ENCODE results near the gene RALGPS2.
"Not testable (repeated sequence)": the region's sequence is repeated elsewhere in the genome, so short reads cannot be mapped to it uniquely, and the experiment has no call there.

Gene RALGPS2

GRCh38 chr1:178846306-178846705 is 121.3 kb downstream of the RALGPS2 start:
- Histone ChIP-seq H4K20me1 (ENCODE audit: insufficient read depth) (no peaks in the 10 kb centered on the region), H3K9ac (no peak overlapping the region), H3K27ac (no peak overlapping the region), H3K79me2 (ENCODE audit: insufficient read depth, low read depth) (no peaks in the 10 kb centered on the region), H3K4me1 (ENCODE audit: low read depth, poor library complexity, severe bottlenecking) (no peaks in the 10 kb centered on the region), H3K27me3 (ENCODE audit: insufficient read depth, low read depth) (no peaks in the 10 kb centered on the region), H3K4me2 (no peak overlapping the region), H2AFZ (ENCODE audit: low read depth) (no peak overlapping the region), H3K36me3 (ENCODE audit: insufficient read depth) (no peaks in the 10 kb centered on the region), H3K4me3 (IDR thresholded peaks at IDR 0.05; ENCODE audit: insufficient read depth, low read depth, low read length) (no peak overlapping the region)
- no peak for TF ChIP-seq CTCF (conservative IDR thresholded peaks at IDR 0.05; ENCODE audit: low read depth, low read length)

- Histone ChIP-seq H4K20me1 (ENCODE audit: insufficient read depth) (no peaks in the 10 kb centered on the region), H3K4me3 (IDR thresholded peaks at IDR 0.05; ENCODE audit: insufficient read depth, low read depth, low read length) (no peak overlapping the region)
Observed at GRCh38 chr1:178847396-178847849, 122.4 kb downstream of the RALGPS2 start.

GRCh38 chr1:178847919-178848318 is 122.9 kb downstream of the RALGPS2 start:
- not testable (repeated sequence) for H4K20me1 ChIP-seq (ENCODE audit: insufficient read depth); H3K27me3 ChIP-seq (ENCODE audit: insufficient read depth, low read depth); H3K4me3 ChIP-seq (IDR thresholded peaks at IDR 0.05; ENCODE audit: insufficient read depth, low read depth, low read length); H2AFZ ChIP-seq (ENCODE audit: low read depth); H3K79me2 ChIP-seq (ENCODE audit: insufficient read depth, low read depth); H3K9ac ChIP-seq; H3K4me1 ChIP-seq (ENCODE audit: low read depth, poor library complexity, severe bottlenecking); H3K36me3 ChIP-seq (ENCODE audit: insufficient read depth); H3K4me2 ChIP-seq; H3K27ac ChIP-seq

More at GRCh38 chr1:178847396-178847849, 122.4 kb downstream of the RALGPS2 start:
- Histone ChIP-seq H3K36me3 (ENCODE audit: insufficient read depth) (no peaks in the 10 kb centered on the region), H3K79me2 (ENCODE audit: insufficient read depth, low read depth) (no peaks in the 10 kb centered on the region), H3K27ac (no peak overlapping the region), H3K4me2 (no peak overlapping the region), H3K27me3 (ENCODE audit: insufficient read depth, low read depth) (no peaks in the 10 kb centered on the region), H2AFZ (ENCODE audit: low read depth) (no peak overlapping the region), H3K4me1 (ENCODE audit: low read depth, poor library complexity, severe bottlenecking) (no peaks in the 10 kb centered on the region), H3K9ac (no peak overlapping the region)
- no peak for TF ChIP-seq CTCF (conservative IDR thresholded peaks at IDR 0.05; ENCODE audit: low read depth, low read length)

GRCh38 chr1:178849918-178850317 is 124.9 kb downstream of the RALGPS2 start:
- no peak overlapping the region for H2AFZ ChIP-seq (ENCODE audit: low read depth)
- no peaks in the 10 kb centered on the region for H3K79me2 ChIP-seq (ENCODE audit: insufficient read depth, low read depth)
- no peak overlapping the region for H3K4me2 ChIP-seq
- H3K4me1 ChIP-seq (ENCODE audit: low read depth, poor library complexity, severe bottlenecking): no peaks in the 10 kb centered on the region
- TF ChIP-seq CTCF (conservative IDR thresholded peaks at IDR 0.05; ENCODE audit: low read depth, low read length): no peak
- H4K20me1 ChIP-seq (ENCODE audit: insufficient read depth): no peaks in the 10 kb centered on the region
- no peaks in the 10 kb centered on the region for H3K36me3 ChIP-seq (ENCODE audit: insufficient read depth)
- no peak overlapping the region for H3K9ac ChIP-seq
- H3K27me3 ChIP-seq (ENCODE audit: insufficient read depth, low read depth): no peaks in the 10 kb centered on the region
- H3K27ac ChIP-seq: no peak overlapping the region
- no peak overlapping the region for H3K4me3 ChIP-seq (IDR thresholded peaks at IDR 0.05; ENCODE audit: insufficient read depth, low read depth, low read length)

GRCh38 chr1:178857126-178857525 is 132.1 kb downstream of the RALGPS2 start:
- Histone ChIP-seq H3K4me2 (no peak overlapping the region), H3K36me3 (ENCODE audit: insufficient read depth) (no peaks in the 10 kb centered on the region), H3K27ac (no peak overlapping the region), H3K27me3 (ENCODE audit: insufficient read depth, low read depth) (no peaks in the 10 kb centered on the region), H3K9ac (no peak overlapping the region), H3K4me1 (ENCODE audit: low read depth, poor library complexity, severe bottlenecking) (no peaks in the 10 kb centered on the region), H4K20me1 (ENCODE audit: insufficient read depth) (no peaks in the 10 kb centered on the region), H2AFZ (ENCODE audit: low read depth) (no peak overlapping the region), H3K4me3 (IDR thresholded peaks at IDR 0.05; ENCODE audit: insufficient read depth, low read depth, low read length) (no peak overlapping the region), H3K79me2 (ENCODE audit: insufficient read depth, low read depth) (no peaks in the 10 kb centered on the region)
- TF ChIP-seq CTCF (conservative IDR thresholded peaks at IDR 0.05; ENCODE audit: low read depth, low read length): no peak

All from KMS-11 (cell line).